ENCODE data around the gene IQSEC3. TPM values are rescaled to one million over a fixed set of nuclear protein-coding genes. Genes with fewer than 3 reads are reported as not detected.
"Not testable (repeated sequence)": the region's sequence is repeated elsewhere in the genome, so short reads cannot be mapped to it uniquely, and the experiment has no call there.

Gene IQSEC3
- total RNA-seq, 1 experiment from 2014 or later, result 0.55 TPM

DNA sequence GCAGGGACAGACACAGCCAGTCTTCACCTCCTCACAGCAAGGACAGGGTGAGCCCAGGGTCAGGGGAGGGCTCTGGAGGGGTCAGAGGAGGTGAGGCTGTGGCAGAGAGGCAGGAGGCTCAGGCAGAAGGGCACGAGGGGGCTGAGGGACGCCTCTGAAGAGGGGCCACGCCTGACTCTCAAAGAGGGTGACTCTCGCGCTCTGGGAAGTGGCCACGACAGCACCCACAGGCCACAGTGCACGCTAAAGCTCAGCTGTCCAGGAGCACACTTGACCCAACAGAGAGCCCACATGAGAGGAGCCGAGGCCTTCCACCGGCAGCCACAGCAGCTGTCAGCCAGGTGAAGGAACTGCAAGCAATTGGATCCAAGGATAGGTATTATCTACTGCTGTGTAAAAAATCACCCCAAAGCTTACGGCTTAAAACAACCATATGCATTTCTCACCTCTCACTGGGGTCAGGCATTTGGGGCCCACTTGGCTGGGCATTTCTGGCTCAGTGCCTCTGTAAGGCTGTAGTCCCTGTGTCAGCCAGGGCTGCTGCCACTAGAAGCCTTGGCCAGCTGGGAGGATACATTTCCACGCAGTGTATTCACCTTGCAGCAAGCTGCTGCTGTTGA, 119.5 kb downstream of the IQSEC3 start:
- H3K23ac ChIP-seq (ENCODE audit: insufficient read length, low read depth, low read length), result no peak overlapping the region
- H3K9ac ChIP-seq (ENCODE audit: extremely low read depth, insufficient read length, low read length), result no peak overlapping the region
- no peak overlapping the region for H2BK5ac ChIP-seq (ENCODE audit: insufficient read length, low read length)
- no peak overlapping the region for H3K56ac ChIP-seq (ENCODE audit: insufficient read length, low read depth, low read length)
- Mint-ChIP-seq H3K36me3 (ENCODE audit: insufficient read depth in 1 of 3, low read depth in 3 of 3) (peaks cover 0 to 2% (median 0%) of the 10 kb centered on the region in 3 experiments; a peak in 2 of 7 replicates), H3K27me3 (ENCODE audit: low read depth) (peaks cover 50% of the 10 kb centered on the region), H3K9me3 (peaks cover 5 to 7% of the 10 kb centered on the region in 2 experiments; a peak in 3 of 5 replicates), H3K27ac (no peak overlapping the region; a peak in 1 of 7 replicates), H3K4me1 (peaks cover 5 to 12% of the 10 kb centered on the region in 2 experiments; a peak in 2 of 4 replicates), H3K4me3 (no peak overlapping the region)
- H3K27ac ChIP-seq (ENCODE audit: insufficient read length, low read depth, low read length), result no peak overlapping the region
- H3K9me3 ChIP-seq (ENCODE audit: control insufficient read depth, low read depth, low read length), result no peaks in the 10 kb centered on the region
- no peak overlapping the region for H4K91ac ChIP-seq (ENCODE audit: insufficient read length, low read depth, low read length)
- H3K4ac ChIP-seq (ENCODE audit: low read depth, low read length), result no peak overlapping the region
- no peak overlapping the region for H3T11ph ChIP-seq (ENCODE audit: low read length)
- no peaks in the 10 kb centered on the region for H3K79me2 ChIP-seq (ENCODE audit: insufficient read depth, low read length)
- no peak overlapping the region for H3K18ac ChIP-seq (ENCODE audit: insufficient read length, low read depth, low read length)
- no peak overlapping the region for H4K5ac ChIP-seq (ENCODE audit: insufficient read length, low read depth, low read length)
- peaks cover 7% of the 10 kb centered on the region for H3K23me2 ChIP-seq (ENCODE audit: insufficient read length, low read depth, low read length, poor library complexity, severe bottlenecking)
- no peaks in the 10 kb centered on the region for H3K79me1 ChIP-seq (ENCODE audit: insufficient read depth, low read depth, low read length, poor library complexity, severe bottlenecking)
- H3K4me2 ChIP-seq (ENCODE audit: insufficient read depth, insufficient read length, low read length), result no peak overlapping the region
- no peaks in the 10 kb centered on the region for H3K4me1 ChIP-seq (ENCODE audit: insufficient read depth, low read length)
- H3K27me3 ChIP-seq (ENCODE audit: insufficient read depth, low read length), result peaks cover 4% of the 10 kb centered on the region; the same call in 1 of the 2 replicates
- no peaks in the 10 kb centered on the region for H4K20me1 ChIP-seq (ENCODE audit: control insufficient read depth, insufficient read depth, insufficient read length)
- WGBS (ENCODE audit: extremely low coverage, insufficient read length, low lambda C conversion rate), result no CpG with 5 or more reads among the region's 11 CpGs
- TF ChIP-seq, protein P1, sequence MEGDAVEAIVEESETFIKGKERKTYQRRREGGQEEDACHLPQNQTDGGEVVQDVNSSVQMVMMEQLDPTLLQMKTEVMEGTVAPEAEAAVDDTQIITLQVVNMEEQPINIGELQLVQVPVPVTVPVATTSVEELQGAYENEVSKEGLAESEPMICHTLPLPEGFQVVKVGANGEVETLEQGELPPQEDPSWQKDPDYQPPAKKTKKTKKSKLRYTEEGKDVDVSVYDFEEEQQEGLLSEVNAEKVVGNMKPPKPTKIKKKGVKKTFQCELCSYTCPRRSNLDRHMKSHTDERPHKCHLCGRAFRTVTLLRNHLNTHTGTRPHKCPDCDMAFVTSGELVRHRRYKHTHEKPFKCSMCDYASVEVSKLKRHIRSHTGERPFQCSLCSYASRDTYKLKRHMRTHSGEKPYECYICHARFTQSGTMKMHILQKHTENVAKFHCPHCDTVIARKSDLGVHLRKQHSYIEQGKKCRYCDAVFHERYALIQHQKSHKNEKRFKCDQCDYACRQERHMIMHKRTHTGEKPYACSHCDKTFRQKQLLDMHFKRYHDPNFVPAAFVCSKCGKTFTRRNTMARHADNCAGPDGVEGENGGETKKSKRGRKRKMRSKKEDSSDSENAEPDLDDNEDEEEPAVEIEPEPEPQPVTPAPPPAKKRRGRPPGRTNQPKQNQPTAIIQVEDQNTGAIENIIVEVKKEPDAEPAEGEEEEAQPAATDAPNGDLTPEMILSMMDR (conservative IDR thresholded peaks at IDR 0.05), result no peak
- no peak overlapping the region for H2AK5ac ChIP-seq (ENCODE audit: insufficient read length, low read length)
- H4K8ac ChIP-seq (replicated peaks; ENCODE audit: insufficient read length, low read depth, low read length), result no peak overlapping the region
- no peak overlapping the region for H2BK120ac ChIP-seq (ENCODE audit: low read depth, low read length, poor library complexity, severe bottlenecking)
- no peak overlapping the region for H2BK15ac ChIP-seq (ENCODE audit: low read depth, low read length)
- no peak overlapping the region for H2AFZ ChIP-seq (ENCODE audit: low read length)
- DNase-seq, result no peak
- H2BK20ac ChIP-seq (ENCODE audit: low read depth, low read length, poor library complexity, severe bottlenecking), result no peak overlapping the region
- no peak overlapping the region for H2BK12ac ChIP-seq (ENCODE audit: insufficient read length, low read depth, low read length)
- no peak overlapping the region for H3K14ac ChIP-seq (ENCODE audit: insufficient read depth, low read length)

DNA sequence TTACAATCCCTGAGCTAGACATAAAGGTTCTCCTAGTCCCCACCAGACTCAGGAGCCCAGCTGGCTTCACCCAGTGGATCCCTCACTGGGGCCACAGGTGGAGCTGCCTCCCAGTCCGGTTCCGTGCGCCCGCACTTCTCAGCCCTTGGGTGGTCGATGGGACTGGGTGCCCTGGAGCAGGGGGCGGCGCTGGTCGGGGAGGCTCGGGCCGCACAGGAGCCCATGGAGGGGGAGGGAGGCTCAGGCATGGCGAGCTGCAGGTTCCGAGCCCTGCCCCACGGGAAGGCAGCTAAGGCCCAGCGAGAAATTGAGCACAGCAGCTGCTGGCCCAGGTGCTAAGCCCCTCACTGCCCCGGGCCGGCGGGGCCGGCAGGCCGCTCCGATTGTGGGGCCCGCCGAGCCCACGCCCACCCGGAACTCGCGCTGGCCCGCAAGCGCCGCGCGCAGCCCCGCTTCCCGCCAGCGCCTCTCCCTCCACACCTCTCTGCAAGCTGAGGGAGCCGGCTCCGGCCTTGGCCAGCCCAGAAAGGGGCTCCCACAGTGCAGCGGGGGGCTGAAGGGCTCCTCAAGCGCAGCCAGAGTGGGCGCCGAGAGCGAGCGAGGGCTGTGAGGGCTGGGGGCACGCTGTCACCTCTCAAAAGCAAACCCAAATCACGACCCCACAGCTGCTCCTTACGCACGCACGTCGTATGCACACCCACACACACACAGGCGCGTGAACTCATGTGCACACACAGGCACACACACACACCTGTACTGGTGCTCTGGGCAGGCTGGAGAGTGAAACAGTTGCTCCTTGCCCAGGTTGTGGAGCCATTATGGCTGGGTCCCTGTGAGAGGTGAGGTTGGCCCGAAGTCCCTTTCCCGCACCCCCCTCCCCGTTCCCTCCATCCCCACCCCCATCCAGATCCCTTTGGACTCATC, 121.7 kb downstream of the IQSEC3 start:
- no CpG with 5 or more reads among the region's 53 CpGs for WGBS (ENCODE audit: extremely low coverage, insufficient read length, low lambda C conversion rate)
- H3K23me2 ChIP-seq (ENCODE audit: insufficient read length, low read depth, low read length, poor library complexity, severe bottlenecking); H3K18ac ChIP-seq (ENCODE audit: insufficient read length, low read depth, low read length): not testable (repeated sequence)

More for the DNA sequence above, 121.7 kb downstream of the IQSEC3 start:
- H3K36me3 Mint-ChIP-seq (ENCODE audit: insufficient read depth in 1 of 3, low read depth in 3 of 3); H3K9me3 ChIP-seq (ENCODE audit: control insufficient read depth, low read depth, low read length); H3K4ac ChIP-seq (ENCODE audit: low read depth, low read length); H3K9me3 Mint-ChIP-seq; H2BK15ac ChIP-seq (ENCODE audit: low read depth, low read length); H4K20me1 ChIP-seq (ENCODE audit: control insufficient read depth, insufficient read depth, insufficient read length); H2BK5ac ChIP-seq (ENCODE audit: insufficient read length, low read length); H3T11ph ChIP-seq (ENCODE audit: low read length); DNase-seq; H3K23ac ChIP-seq (ENCODE audit: insufficient read length, low read depth, low read length); H3K79me2 ChIP-seq (ENCODE audit: insufficient read depth, low read length); H4K5ac ChIP-seq (ENCODE audit: insufficient read length, low read depth, low read length); H3K14ac ChIP-seq (ENCODE audit: insufficient read depth, low read length); H2BK12ac ChIP-seq (ENCODE audit: insufficient read length, low read depth, low read length); H2AFZ ChIP-seq (ENCODE audit: low read length); H4K91ac ChIP-seq (ENCODE audit: insufficient read length, low read depth, low read length); H2BK120ac ChIP-seq (ENCODE audit: low read depth, low read length, poor library complexity, severe bottlenecking); H2AK5ac ChIP-seq (ENCODE audit: insufficient read length, low read length); H3K4me1 ChIP-seq (ENCODE audit: insufficient read depth, low read length); H3K79me1 ChIP-seq (ENCODE audit: insufficient read depth, low read depth, low read length, poor library complexity, severe bottlenecking); H4K8ac ChIP-seq (replicated peaks; ENCODE audit: insufficient read length, low read depth, low read length); H3K27ac ChIP-seq (ENCODE audit: insufficient read length, low read depth, low read length); H3K27me3 ChIP-seq (ENCODE audit: insufficient read depth, low read length); H3K27ac Mint-ChIP-seq; H3K56ac ChIP-seq (ENCODE audit: insufficient read length, low read depth, low read length); H2BK20ac ChIP-seq (ENCODE audit: low read depth, low read length, poor library complexity, severe bottlenecking): not testable (repeated sequence)
- peaks cover 66% of the 10 kb centered on the region for H3K27me3 Mint-ChIP-seq (ENCODE audit: low read depth)
- peak overlapping the region; percentile 82 to 85 for H3K4me3 Mint-ChIP-seq
- peaks cover 5 to 10% of the 10 kb centered on the region in 2 experiments; a peak in 2 of 4 replicates for H3K4me1 Mint-ChIP-seq
- Histone ChIP-seq H3K9ac (ENCODE audit: extremely low read depth, insufficient read length, low read length) (peak overlapping the region; percentile 16), H3K4me2 (ENCODE audit: insufficient read depth, insufficient read length, low read length) (peak overlapping the region; percentile 55)

All from H9 (cell line).